Stomach (tissue), 4 donors: Measurements from ENCODE around the gene SOCS3.

Experiments
- CTCF ChIP-seq, 7 experiments: fragments of 450-650 bp in 4 of 7; fragments of 200-600 bp in 3 of 7; sonication (generic) in 3 of 7; IDR thresholded peaks; one replicate each; pipeline ENCODE4 v1.5.1; 2016 to 2019; ENCODE audit warnings: antibody characterized with exemption in 7 of 7, control low read depth in 2 of 7, mild to moderate bottlenecking in 1 of 7
- EP300 ChIP-seq: sonication (generic); formaldehyde crosslinking; IDR thresholded peaks from one replicate; pipeline ENCODE4 v1.6.1; 2017; ENCODE audit warnings: antibody characterized with exemption
- POLR2A ChIP-seq, 4 donors: fragments of 450-650 bp; IDR thresholded peaks; one replicate each; pipeline ENCODE4 v1.6.1; 2016; ENCODE audit warnings: antibody characterized with exemption in 4 of 4, control low read depth in 2 of 4, mild to moderate bottlenecking in 1 of 4, moderate library complexity in 1 of 4

GRCh38 chr17:78381601-78382232, 21.8 kb upstream of the SOCS3 start:
- TF ChIP-seq CTCF (IDR thresholded peaks at IDR 0.05) (no peak), EP300 (no peak), POLR2A (IDR thresholded peaks at IDR 0.05) (no peak)
